HepG2 (cell line): Measurements from ENCODE around the gene DSC3.

Source experiments
- EHMT2 ChIP-seq: fragments of 200-600 bp; sonication (generic); IDR thresholded peaks from 2 replicates; pipeline ENCODE4 v1.7.0; 2017; ENCODE audit warnings: antibody characterized with exemption, low read depth, low read length, borderline replicate concordance
- KDM5A ChIP-seq: fragments of 200-600 bp; sonication (generic); IDR thresholded peaks from 2 replicates; pipeline ENCODE4 v1.7.0; 2018; ENCODE audit warnings: antibody characterized with exemption, mild to moderate bottlenecking, low read length, borderline replicate concordance
- SRF ChIP-seq: IDR thresholded peaks from 2 replicates; pipeline ENCODE4 v1.6.1; 2011; ENCODE audit warnings: mild to moderate bottlenecking, low read depth, low read length, moderate library complexity
- ZNF441 ChIP-seq: sonication (generic); formaldehyde crosslinking; IDR thresholded peaks from 2 replicates; pipeline ENCODE4 v1.7.0; 2021; ENCODE audit warnings: missing genetic modification reagents, borderline replicate concordance
- TF ChIP-seq, protein P1 (sequence below): sonication (generic); formaldehyde crosslinking; IDR thresholded peaks from 2 replicates; pipeline ENCODE4 v1.5.0; 2020; ENCODE audit warnings: missing genetic modification reagents

DNA sequence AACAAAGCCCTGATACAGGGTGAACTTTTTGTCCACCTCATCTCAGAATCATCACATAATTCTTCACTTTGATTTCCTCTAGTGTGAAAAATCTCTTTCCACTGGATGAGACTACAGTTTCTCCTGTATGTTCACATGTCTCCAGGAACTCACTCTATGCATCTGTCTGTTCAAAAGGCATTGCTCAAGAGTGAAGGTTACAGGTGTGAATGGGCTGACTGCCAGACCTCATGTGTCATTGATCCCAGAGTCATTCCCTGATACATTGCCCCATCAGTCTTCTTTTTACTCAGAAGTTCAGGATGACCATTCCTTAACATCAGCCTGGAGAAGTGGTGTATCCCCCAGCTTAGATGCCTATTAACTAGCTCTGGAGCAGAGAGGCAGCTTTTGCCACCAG, 4.4 kb upstream of the DSC3 start:
- TF ChIP-seq, protein P1, sequence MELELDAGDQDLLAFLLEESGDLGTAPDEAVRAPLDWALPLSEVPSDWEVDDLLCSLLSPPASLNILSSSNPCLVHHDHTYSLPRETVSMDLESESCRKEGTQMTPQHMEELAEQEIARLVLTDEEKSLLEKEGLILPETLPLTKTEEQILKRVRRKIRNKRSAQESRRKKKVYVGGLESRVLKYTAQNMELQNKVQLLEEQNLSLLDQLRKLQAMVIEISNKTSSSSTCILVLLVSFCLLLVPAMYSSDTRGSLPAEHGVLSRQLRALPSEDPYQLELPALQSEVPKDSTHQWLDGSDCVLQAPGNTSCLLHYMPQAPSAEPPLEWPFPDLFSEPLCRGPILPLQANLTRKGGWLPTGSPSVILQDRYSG (CRISPR knock-in tag): no peak
- TF ChIP-seq KDM5A (no peak), SRF (no peak), EHMT2 (no peak), ZNF441 (no peak)
